GM18508 (cell line): ENCODE results near the gene GSC2.
"Not testable (repeated sequence)": the region's sequence is repeated elsewhere in the genome, so short reads cannot be mapped to it uniquely, and the experiment has no call there.

Experiments used
- ATAC-seq: cut with Tn5 transposase; IDR thresholded peaks from one replicate; pipeline ENCODE4 v1.9.1; 2021; ENCODE audit warnings: moderate number of reproducible peaks; ENCODE audit not compliant: insufficient read depth, unreplicated experiment

Gene GSC2

GRCh38 chr22:19166421-19166820 is 16.3 kb upstream of the GSC2 start:
- no peak for ATAC-seq

GRCh38 chr22:19164425-19164824 is 14.3 kb upstream of the GSC2 start:
- no peak for ATAC-seq

GRCh38 chr22:19158649-19159048 is 8.6 kb upstream of the GSC2 start:
- not testable (repeated sequence) for ATAC-seq

GRCh38 chr22:19156109-19156508 is 6.0 kb upstream of the GSC2 start:
- not testable (repeated sequence) for ATAC-seq

GRCh38 chr22:19152942-19153883 is 3.1 kb upstream of the GSC2 start:
- ATAC-seq: no peak

- ATAC-seq: no peak
Observed at GRCh38 chr22:19151329-19152191, 1.5 kb upstream of the GSC2 start.

- ATAC-seq: no peak
Observed at GRCh38 chr22:19150482-19151328, 613 bp upstream of the GSC2 start.

GRCh38 chr22:19149047-19149883 is 827 bp downstream of the GSC2 start:
- no peak for ATAC-seq

- ATAC-seq: no peak
Observed at GRCh38 chr22:19148417-19149046, 1.6 kb downstream of the GSC2 start.

GRCh38 chr22:19147195-19147780 is 2.8 kb downstream of the GSC2 start:
- no peak for ATAC-seq

GRCh38 chr22:19146215-19146968 is 3.7 kb downstream of the GSC2 start:
- no peak for ATAC-seq

GRCh38 chr22:19143967-19144400 is 6.1 kb downstream of the GSC2 start:
- ATAC-seq: no peak

- ATAC-seq: no peak
Observed at GRCh38 chr22:19143212-19143611, 6.9 kb downstream of the GSC2 start.

GRCh38 chr22:19142394-19142793 is 7.7 kb downstream of the GSC2 start:
- no peak for ATAC-seq

GRCh38 chr22:19139974-19140373 is 10.1 kb downstream of the GSC2 start:
- ATAC-seq: no peak

- ATAC-seq: no peak
Observed at GRCh38 chr22:19139001-19139356, 11.1 kb downstream of the GSC2 start.

- no peak for ATAC-seq
Observed at GRCh38 chr22:19138217-19139000, 11.7 kb downstream of the GSC2 start.
